HepG2 (cell line): Measurements from ENCODE around the gene TPD52L2. TPM values are rescaled to one million over a fixed set of nuclear protein-coding genes. Genes with fewer than 3 reads are reported as not detected.

Source experiments
- CSRNP2 ChIP-seq: sonication (generic); formaldehyde crosslinking; conservative IDR thresholded peaks from 2 replicates; pipeline ENCODE4 v1.8.0; 2022; ENCODE audit warnings: low read depth, missing genetic modification reagents
- GABPB1 ChIP-seq: IDR thresholded peaks from 2 replicates; pipeline ENCODE4 v1.6.1; 2016; ENCODE audit warnings: mild to moderate bottlenecking, missing genetic modification reagents, moderate library complexity, missing compliant biosample characterization
- HNRNPL ChIP-seq: fragments of 200-400 bp; formaldehyde crosslinking; IDR thresholded peaks from 2 replicates; pipeline ENCODE4 v1.6.1; 2017; ENCODE audit warnings: mild to moderate bottlenecking, low read depth, low read length
- HOXA3 ChIP-seq: sonication (generic); formaldehyde crosslinking; IDR thresholded peaks from 2 replicates; pipeline ENCODE4 v1.5.0; 2020; ENCODE audit warnings: missing genetic modification reagents
- KLF13 ChIP-seq: sonication (generic); formaldehyde crosslinking; IDR thresholded peaks from 2 replicates; pipeline ENCODE4 v1.4.0; 2020; ENCODE audit warnings: mild to moderate bottlenecking, missing genetic modification reagents
- MED1 ChIP-seq: sonication (generic); formaldehyde crosslinking; IDR thresholded peaks from 2 replicates; pipeline ENCODE4 v1.4.0; 2020; ENCODE audit warnings: missing genetic modification reagents
- MEIS2 ChIP-seq: sonication (generic); formaldehyde crosslinking; IDR thresholded peaks from 2 replicates; pipeline ENCODE4 v1.9.0; 2021; ENCODE audit warnings: mild to moderate bottlenecking, missing genetic modification reagents
- MIER3 ChIP-seq: IDR thresholded peaks from 2 replicates; pipeline ENCODE4 v1.6.1; 2016; ENCODE audit warnings: missing compliant biosample characterization, borderline replicate concordance
- NR2F6 ChIP-seq, 2 experiments: IDR thresholded peaks; 2 replicates each; pipeline ENCODE4 v1.6.1; 2016; ENCODE audit warnings: antibody characterized with exemption in 1 of 2, mild to moderate bottlenecking in 1 of 2
- SNAPC4 ChIP-seq: sonication (generic); formaldehyde crosslinking; IDR thresholded peaks from 2 replicates; pipeline ENCODE4 v1.4.0; 2020; ENCODE audit warnings: mild to moderate bottlenecking, missing genetic modification reagents
- SP5 ChIP-seq: IDR thresholded peaks from 2 replicates; pipeline ENCODE4 v1.6.1; 2016; ENCODE audit warnings: low read depth, borderline replicate concordance
- SRY ChIP-seq: sonication (generic); formaldehyde crosslinking; IDR thresholded peaks from 2 replicates; pipeline ENCODE4 v1.8.0; 2022; ENCODE audit warnings: mild to moderate bottlenecking, missing genetic modification reagents
- THAP9 ChIP-seq: sonication (generic); formaldehyde crosslinking; IDR thresholded peaks from 2 replicates; pipeline ENCODE4; 2020; ENCODE audit warnings: missing genetic modification reagents, mild to moderate bottlenecking, borderline replicate concordance
- TRIM24 ChIP-seq: sonication (generic); formaldehyde crosslinking; IDR thresholded peaks from 2 replicates; pipeline ENCODE4 v1.8.0; 2022; ENCODE audit warnings: mild to moderate bottlenecking, missing genetic modification reagents
- ZFY ChIP-seq: sonication (generic); formaldehyde crosslinking; IDR thresholded peaks from 2 replicates; pipeline ENCODE4 v1.4.0; 2020; ENCODE audit warnings: missing genetic modification reagents
- ZNF335 ChIP-seq: sonication (generic); formaldehyde crosslinking; IDR thresholded peaks from 2 replicates; pipeline ENCODE4 v1.4.0; 2020; ENCODE audit warnings: missing genetic modification reagents
- ZNF770 ChIP-seq: sonication (generic); formaldehyde crosslinking; IDR thresholded peaks from 2 replicates; pipeline ENCODE4 v1.5.0; 2020; ENCODE audit warnings: mild to moderate bottlenecking, missing genetic modification reagents
- ZNF772 ChIP-seq: sonication (generic); formaldehyde crosslinking; IDR thresholded peaks from 2 replicates; pipeline ENCODE4 v1.5.0; 2020; ENCODE audit warnings: mild to moderate bottlenecking, missing genetic modification reagents
- polyA plus RNA-seq, 8 experiments: library from polyadenylated mRNA; depleted of rRNA in 3 of 8; stranded (reverse) in 7 of 8; unstranded in 1 of 8; fragments of >200 nt; fragmentation: Illumina TruSeq in 4 of 8; extraction: Trizol in 4 of 8; gene quantifications; 2 replicates each; pipeline versions ENCODE4 v1.2.1 to v1.2.3, GENCODE V29; 2011 to 2016; ENCODE audit warnings: low read depth in 4 of 8, missing spikeins in 1 of 8, mixed read lengths in 1 of 8; ENCODE audit not compliant: insufficient read depth in 1 of 8
- total RNA-seq, 5 experiments: library from RNA; depleted of rRNA; stranded (reverse); fragments of >200 nt; fragmentation: Illumina TruSeq; extraction: Trizol; gene quantifications; 2 replicates each; pipeline ENCODE4 v1.2.3, GENCODE V29; 2016; ENCODE audit warnings: low read depth in 1 of 5

TPD52L2 gene
- total and polyA plus RNA-seq, 2 of the 13 experiments (the other 11 are each of a cell fraction or from before 2014, with no cell fraction given) = 156 to 184 TPM

GRCh38 chr20:63839620-63840019 is 25.4 kb upstream of the TPD52L2 start (continued):
- no peak for TF ChIP-seq CSRNP2 (CRISPR knock-in tag)
- TF ChIP-seq SRY (CRISPR knock-in tag) = no peak
- TF ChIP-seq HNRNPL = 0 out of 2 replicates have a peak, but pooled peaks have one; percentile 21
- TF ChIP-seq MEIS2 (CRISPR knock-in tag) = 0 out of 2 replicates have a peak, but pooled peaks have one; percentile 7
- TF ChIP-seq ZNF770 (CRISPR knock-in tag) = no peak
- 0 out of 2 replicates have a peak, but pooled peaks have one; percentile 17 for TF ChIP-seq HOXA3 (CRISPR knock-in tag)
- no peak for TF ChIP-seq SNAPC4 (CRISPR knock-in tag)
- no peak for TF ChIP-seq ZNF335 (CRISPR knock-in tag)
- TF ChIP-seq NR2F6 (IDR thresholded peaks at IDR 0.05) = no peak
- TF ChIP-seq NR2F6 (CRISPR knock-in tag; IDR thresholded peaks at IDR 0.05) = no peak
- no peak for TF ChIP-seq TRIM24 (CRISPR knock-in tag)
- no peak for TF ChIP-seq KLF13 (CRISPR knock-in tag)
- no peak for TF ChIP-seq MIER3
- TF ChIP-seq THAP9 (CRISPR knock-in tag) = no peak
- 0 out of 2 replicates have a peak, but pooled peaks have one; percentile 5 for TF ChIP-seq ZFY (CRISPR knock-in tag)
- TF ChIP-seq SP5 = no peak
- TF ChIP-seq MED1 (CRISPR knock-in tag) = peak; percentile 39
- no peak for TF ChIP-seq GABPB1 (CRISPR knock-in tag)
- TF ChIP-seq ZNF772 = no peak
